Activated CD8-positive, alpha-beta memory T cell treated with anti-CD3 and anti-CD28 coated beads for 24 hours (primary cell): ENCODE measurements around the gene LRTM1.

Source experiments
- DNase-seq: peaks from one replicate; pipeline ENCODE4 v3.0.0-alpha.2; 2020

The LRTM1 gene

GRCh38 chr3:54889731-54890130 is 38.1 kb downstream of the LRTM1 start:
- DNase-seq: no peak

GRCh38 chr3:54888873-54889272 is 39.0 kb downstream of the LRTM1 start:
- no peak for DNase-seq

- DNase-seq: no peak
Observed at GRCh38 chr3:54888162-54888561, 39.7 kb downstream of the LRTM1 start.

- no peak for DNase-seq
Observed at GRCh38 chr3:54882129-54882833, 45.6 kb downstream of the LRTM1 start.

DNA sequence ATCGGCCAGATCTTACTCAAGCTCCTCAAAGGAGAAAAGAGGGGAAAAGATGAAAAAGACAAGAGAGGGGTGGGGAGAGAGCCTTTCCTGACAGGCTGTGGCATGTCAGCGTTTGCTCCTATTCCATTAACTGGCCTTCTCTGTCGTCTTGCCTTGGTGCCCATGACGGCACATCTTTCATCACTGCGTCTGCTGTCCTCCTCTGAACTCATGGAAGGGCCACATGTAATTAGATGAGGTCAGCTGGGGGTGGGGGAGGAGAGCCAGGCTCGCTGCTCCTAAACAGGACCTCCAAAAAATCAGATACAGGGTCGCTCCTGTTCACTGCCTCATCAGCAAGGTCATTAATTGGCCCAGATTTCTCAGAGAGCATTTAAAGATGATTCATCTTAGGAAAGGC is 49.7 kb downstream of the LRTM1 start:
- no peak for DNase-seq

- no peak for DNase-seq
Observed at GRCh38 chr3:54877730-54878129, 50.1 kb downstream of the LRTM1 start.

- no peak for DNase-seq
Observed at GRCh38 chr3:54876694-54877093, 51.2 kb downstream of the LRTM1 start.

DNA sequence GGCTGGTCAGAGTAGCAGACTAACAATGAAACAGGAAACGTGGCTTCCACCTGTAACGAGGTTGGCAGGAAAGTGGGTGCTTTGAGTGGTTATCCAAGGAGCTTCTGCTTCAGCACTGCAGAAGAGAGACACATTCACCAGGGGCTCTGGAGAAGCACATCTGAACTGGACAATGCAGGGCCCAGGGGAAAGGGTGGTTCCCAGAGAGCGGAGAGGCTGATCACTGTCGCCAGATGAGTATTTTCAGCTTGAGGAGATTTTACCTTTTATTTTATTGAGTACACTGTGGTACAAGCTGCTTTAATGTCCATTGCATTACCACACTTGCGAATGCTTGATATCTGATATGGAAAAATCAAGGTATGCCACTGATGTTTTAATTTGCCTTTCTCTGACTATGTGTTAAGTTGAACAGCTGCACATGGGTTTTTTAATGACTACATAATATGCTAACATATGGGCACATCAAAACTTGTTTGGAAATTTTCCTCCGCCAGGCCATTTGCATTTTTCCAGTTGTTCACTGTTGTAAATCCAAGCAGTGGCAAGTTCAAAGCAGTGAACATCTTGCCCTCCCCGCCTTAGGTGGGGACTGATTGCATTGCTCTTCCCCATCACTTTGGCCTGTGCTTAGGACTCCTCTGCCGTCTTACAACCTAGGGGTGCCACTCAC is 52.1 kb downstream of the LRTM1 start:
- no peak for DNase-seq

GRCh38 chr3:54874816-54875556 is 52.9 kb downstream of the LRTM1 start:
- DNase-seq: no peak

DNA sequence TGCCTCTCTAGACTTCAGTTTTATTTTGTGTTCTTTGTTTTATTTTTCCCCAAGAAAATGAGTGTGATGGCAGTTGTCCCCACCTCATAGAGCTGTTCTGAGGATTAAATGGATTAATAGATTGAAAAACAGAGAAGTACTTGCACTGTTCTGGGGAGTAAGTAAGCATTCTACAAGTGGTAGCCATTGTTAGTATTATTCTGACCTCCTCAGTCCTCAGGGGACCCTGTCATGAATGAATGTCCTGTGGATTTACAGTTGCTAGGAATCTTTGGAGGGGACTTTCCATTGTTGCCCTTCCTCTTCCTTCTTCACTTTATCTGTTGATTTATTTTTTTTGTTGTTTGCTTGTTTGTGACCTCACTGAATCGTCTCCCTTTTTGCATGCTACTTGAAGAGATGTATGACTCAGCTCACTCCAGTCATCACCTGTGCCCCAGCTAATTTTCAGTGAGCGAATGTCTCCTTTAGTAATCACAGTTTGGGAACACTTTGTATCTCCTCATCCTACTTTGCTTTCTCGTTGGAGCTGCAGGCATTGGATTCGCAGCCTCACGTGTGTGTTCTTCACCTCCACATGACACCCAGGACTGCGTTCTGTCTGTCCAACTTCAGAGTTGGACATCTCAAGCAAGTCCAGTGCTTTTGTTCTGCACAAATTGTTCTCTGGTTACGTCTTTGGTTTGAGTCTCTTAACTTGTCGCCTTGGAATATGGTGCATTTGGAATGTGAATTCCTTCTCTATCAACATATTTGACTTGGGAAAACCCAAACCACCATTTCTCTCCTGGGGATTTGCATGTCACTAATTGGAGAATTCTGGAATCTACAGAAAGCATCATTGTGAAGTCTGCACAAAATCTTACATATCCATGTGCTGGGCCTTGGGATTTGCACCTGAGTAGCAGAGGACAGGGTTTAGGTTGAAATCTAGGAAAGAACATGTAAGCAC is 54.5 kb downstream of the LRTM1 start:
- no peak for DNase-seq

- DNase-seq: no peak
Observed at GRCh38 chr3:54871867-54872266, 56.0 kb downstream of the LRTM1 start.

DNA sequence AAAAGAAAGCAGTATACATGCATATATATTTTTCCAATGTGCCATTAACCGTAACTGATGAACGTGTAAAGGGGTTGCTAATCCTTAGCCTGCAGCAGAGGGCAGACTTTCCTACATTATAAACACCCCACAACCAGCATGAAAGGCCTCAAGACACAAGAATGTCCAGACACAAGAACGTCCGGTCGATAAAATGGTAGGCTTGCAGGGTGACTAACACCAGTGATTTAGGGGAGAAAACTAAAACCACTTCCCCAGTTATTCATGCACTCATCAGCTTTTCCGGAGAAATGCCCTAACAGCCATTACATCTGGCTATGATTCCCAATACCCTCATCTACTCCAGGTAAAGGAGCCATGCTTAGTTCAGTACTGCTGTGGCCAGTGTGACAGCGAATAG is 57.4 kb downstream of the LRTM1 start:
- no peak for DNase-seq
